Vagina (tissue), 2 donors: ENCODE measurements around the gene MBD3L1. TPM values are rescaled to one million over a fixed set of nuclear protein-coding genes. Genes with fewer than 3 reads are reported as not detected.

ENCODE experiments used
- DNase-seq, 2 donors: peaks; one replicate each; pipeline ENCODE4 v3.0.0-alpha.2; 2017; ENCODE audit errors: extremely low spot score in 2 of 2
- H3K27ac ChIP-seq: fragments of 200-600 bp; sonication (generic); one replicate; pipeline ENCODE4 v1.5.1; 2019
- H3K27me3 ChIP-seq: fragments of 200-600 bp; sonication (generic); one replicate; pipeline ENCODE4 v1.5.1; 2019
- H3K36me3 ChIP-seq, 2 donors: fragments of 200-600 bp; sonication (generic); one replicate each; pipeline ENCODE4 v1.5.1; 2017 to 2019
- H3K4me1 ChIP-seq: fragments of 200-600 bp; sonication (generic); one replicate; pipeline ENCODE4 v1.5.1; 2019
- H3K4me3 ChIP-seq, 2 donors: fragments of 200-600 bp; sonication (generic); 1 replicate in 1 of 2; 2 replicates in 1 of 2; pipeline ENCODE4 v1.5.1; 2016 to 2019
- H3K9me3 ChIP-seq: fragments of 200-600 bp; sonication (generic); one replicate; pipeline ENCODE4 v1.5.1; 2019
- POLR2A ChIP-seq, 2 donors: fragments of 450-650 bp; IDR thresholded peaks; one replicate each; pipeline ENCODE4 v1.6.1; 2017; ENCODE audit warnings: antibody characterized with exemption in 2 of 2, mild to moderate bottlenecking in 2 of 2, moderate library complexity in 2 of 2
- POLR2AphosphoS5 ChIP-seq, 2 donors: sonication (generic); formaldehyde crosslinking; IDR thresholded peaks; one replicate each; pipeline ENCODE4 v1.9.0; 2017; ENCODE audit warnings: antibody characterized with exemption in 2 of 2, mild to moderate bottlenecking in 2 of 2, low read depth in 1 of 2; ENCODE audit not compliant: insufficient read depth in 1 of 2
- intact Hi-C: fragments of 100-400 bp; cut with DNase I; formaldehyde crosslinking; loops from one replicate; pipeline ENCODE4 v1.15.1; 2023
- total RNA-seq: library from RNA; depleted of rRNA; stranded (reverse); fragments of >200 nt; gene quantifications from one replicate; pipeline ENCODE4 v1.2.3, GENCODE V29; 2016
- TF ChIP-seq, protein P1 (sequence below), 3 experiments: fragments of 450-650 bp in 2 of 3; fragments of 200-600 bp in 1 of 3; sonication (generic) in 1 of 3; IDR thresholded peaks; one replicate each; pipeline ENCODE4 v1.5.1; 2017 to 2019; ENCODE audit warnings: antibody characterized with exemption in 3 of 3, mild to moderate bottlenecking in 2 of 3, moderate library complexity in 2 of 3

Gene MBD3L1
- total RNA-seq = not detected

DNA sequence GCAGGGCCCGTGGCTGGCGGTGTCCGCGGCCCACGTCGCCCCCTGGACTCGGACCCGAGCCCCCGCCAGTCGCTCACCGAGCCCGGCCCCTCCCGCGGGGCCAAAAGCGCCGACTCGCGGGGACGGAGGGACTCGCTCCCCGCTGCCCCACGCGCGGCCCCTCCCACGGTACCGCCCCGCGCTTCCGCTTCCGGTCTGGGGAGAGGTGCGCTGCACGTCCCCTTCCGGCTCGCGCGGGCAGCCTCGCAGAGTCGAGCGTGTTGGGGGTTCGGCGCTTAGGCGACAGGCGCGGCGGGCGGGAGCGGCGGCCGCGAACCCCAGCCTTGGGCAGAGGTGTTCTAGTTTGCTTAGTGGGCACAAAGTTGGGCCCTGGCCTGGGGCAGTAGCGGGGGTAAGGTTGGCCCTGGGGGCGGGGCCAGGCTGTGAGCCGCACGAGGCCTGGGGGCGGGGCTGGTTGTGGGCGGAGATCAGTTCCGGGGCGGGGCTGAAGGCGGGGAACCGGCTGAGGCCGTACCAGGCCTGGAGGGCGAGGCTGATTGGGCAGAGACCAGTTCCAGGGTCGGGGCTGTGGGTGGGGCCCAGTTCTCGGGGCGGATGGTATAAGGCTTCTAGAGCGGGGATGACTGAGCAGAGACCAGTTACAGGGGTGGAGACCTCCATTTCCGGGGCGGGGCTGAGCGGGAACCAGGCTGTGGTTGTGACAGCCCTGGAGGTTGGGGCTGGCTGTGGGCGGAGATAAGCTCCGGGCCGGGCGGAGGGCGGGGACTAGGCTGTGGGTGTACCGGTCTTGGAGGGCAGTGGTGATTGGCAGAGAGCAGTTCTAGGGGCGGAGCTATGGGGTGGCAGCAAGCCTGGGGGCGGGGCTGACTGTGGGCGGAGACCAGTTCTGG lies at the start of gene MBD3L1, which contains the start of gene ZNF558:
Gene MBD3L1, plus strand, starts transcription at position 246 of the 890 bp plus-strand sequence. CDS start 10,302 bp downstream, outside the sequence.
Gene ZNF558, minus strand, starts transcription at position 173 of the 890 bp plus-strand sequence. CDS start 9,645 bp downstream, outside the sequence.
- TF ChIP-seq POLR2AphosphoS5 (IDR thresholded peaks at IDR 0.05; ENCODE audit: insufficient read depth in 1 of 2, low read depth in 1 of 2) = peak; percentile 20 to 82
- TF ChIP-seq, protein P1, sequence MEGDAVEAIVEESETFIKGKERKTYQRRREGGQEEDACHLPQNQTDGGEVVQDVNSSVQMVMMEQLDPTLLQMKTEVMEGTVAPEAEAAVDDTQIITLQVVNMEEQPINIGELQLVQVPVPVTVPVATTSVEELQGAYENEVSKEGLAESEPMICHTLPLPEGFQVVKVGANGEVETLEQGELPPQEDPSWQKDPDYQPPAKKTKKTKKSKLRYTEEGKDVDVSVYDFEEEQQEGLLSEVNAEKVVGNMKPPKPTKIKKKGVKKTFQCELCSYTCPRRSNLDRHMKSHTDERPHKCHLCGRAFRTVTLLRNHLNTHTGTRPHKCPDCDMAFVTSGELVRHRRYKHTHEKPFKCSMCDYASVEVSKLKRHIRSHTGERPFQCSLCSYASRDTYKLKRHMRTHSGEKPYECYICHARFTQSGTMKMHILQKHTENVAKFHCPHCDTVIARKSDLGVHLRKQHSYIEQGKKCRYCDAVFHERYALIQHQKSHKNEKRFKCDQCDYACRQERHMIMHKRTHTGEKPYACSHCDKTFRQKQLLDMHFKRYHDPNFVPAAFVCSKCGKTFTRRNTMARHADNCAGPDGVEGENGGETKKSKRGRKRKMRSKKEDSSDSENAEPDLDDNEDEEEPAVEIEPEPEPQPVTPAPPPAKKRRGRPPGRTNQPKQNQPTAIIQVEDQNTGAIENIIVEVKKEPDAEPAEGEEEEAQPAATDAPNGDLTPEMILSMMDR (IDR thresholded peaks at IDR 0.05) = peak in 1 of 3 experiments; percentile 17
- TF ChIP-seq POLR2A (IDR thresholded peaks at IDR 0.05) = peak in 1 of 2 donors; percentile 59
- Histone ChIP-seq H3K4me3 (peak within 1 kb of the TSS; percentile 51 to 84), H3K9me3 (no peaks in the 10 kb centered on the region), H3K36me3 (peaks cover 0 to 3% of the 10 kb centered on the region in 2 donors), H3K27me3 (no peaks in the 10 kb centered on the region), H3K4me1 (peaks cover 8% of the 10 kb centered on the region), H3K27ac (peak within 1 kb of the TSS; percentile 86)
- peak in 1 of 2 donors; percentile 98 for DNase-seq
- intact Hi-C loops = loop anchor here (5.0 kb wide), 1 partner anchor 960 kb away; no protein-coding TSS in a partner anchor

DNA sequence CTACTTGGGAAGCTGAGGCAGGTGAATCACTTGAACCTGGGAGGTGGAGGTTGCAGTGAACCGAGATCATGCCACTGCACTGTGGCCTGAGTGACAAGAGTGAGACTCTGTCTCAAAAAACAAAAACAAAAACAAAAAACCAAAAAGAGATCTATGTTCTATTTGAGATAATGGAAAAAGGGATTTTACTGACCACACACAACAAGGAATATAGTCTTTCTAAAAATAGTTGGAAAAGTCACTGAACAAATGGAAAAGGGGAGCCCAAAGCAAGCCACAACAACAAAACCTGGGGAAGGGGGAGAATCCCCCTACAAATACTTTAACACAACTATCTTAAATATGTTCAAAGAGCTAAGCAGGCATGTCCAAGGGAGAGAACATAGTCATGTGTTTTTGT lies 37.4 kb upstream of the MBD3L1 start:
- TF ChIP-seq POLR2A (IDR thresholded peaks at IDR 0.05) = no peak
- TF ChIP-seq POLR2AphosphoS5 (IDR thresholded peaks at IDR 0.05; ENCODE audit: insufficient read depth in 1 of 2, low read depth in 1 of 2) = no peak
- TF ChIP-seq, protein P1 (IDR thresholded peaks at IDR 0.05) = no peak
- H3K36me3 ChIP-seq = no peaks in the 10 kb centered on the region
- H3K27ac ChIP-seq = no peak overlapping the region
- no peak overlapping the region for H3K4me3 ChIP-seq
- no peaks in the 10 kb centered on the region for H3K27me3 ChIP-seq
- H3K9me3 ChIP-seq = peaks cover 8% of the 10 kb centered on the region
- peak in 1 of 2 donors; percentile 0 for DNase-seq
- no peaks in the 10 kb centered on the region for H3K4me1 ChIP-seq
- intact Hi-C loops = no loop called here

DNA sequence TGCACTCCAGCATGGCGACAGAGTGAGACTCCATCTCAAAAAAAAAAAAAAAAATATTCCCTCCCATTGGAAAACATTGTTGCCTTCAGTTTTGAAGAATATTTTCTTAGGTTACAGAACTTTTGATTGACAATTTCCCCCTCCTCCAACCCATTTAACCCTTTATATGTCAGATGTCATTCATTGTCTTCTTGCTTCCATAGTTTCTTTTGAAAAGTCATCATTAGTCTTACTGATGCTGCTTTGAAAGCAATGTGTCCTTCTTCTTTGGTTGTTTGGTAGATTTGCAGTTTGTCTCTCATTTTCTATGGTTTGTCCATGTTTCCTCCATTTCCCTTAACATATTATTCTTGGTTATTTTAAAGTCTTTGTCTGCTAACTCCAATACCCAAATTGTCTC lies 25.5 kb upstream of the MBD3L1 start:
- no peak overlapping the region for H3K4me3 ChIP-seq
- no peaks in the 10 kb centered on the region for H3K27me3 ChIP-seq

DNA sequence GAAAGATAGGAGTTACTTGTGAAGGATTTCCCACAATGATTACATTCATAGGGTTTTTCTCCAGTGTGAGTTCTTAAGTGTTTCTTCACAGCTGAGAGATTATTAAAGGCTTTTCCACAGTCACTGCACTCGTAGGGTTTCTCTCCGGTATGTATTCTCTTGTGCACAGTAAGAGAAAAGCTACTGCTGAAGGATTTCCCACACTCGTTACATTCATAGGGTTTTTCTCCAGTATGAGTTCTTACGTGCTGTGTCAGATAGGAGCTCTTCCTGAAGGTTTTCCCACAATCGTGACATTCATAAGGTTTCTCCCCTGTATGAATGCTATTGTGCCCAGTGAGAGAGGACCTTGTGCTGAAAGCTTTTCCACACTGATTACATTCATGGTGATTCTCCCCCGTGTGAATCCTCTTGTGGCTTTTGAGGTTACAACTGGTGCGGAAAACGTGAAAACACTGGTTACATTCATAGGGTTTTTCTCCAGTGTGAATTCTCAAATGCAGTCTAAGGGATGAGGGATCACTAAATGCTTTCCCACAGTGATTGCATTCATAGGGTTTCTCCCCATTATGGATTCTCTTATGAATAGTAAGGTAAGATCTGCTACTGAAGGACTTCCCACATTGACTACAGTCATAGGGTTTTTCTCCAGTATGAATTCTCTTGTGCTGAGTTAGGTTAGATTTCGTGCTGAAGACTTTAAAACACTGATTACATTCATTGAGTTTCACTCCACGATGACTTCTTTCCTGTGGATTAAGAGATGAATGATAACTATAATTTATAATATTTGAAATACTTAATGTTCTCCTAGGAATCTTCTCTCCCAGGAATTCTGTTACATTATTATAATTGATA lies 20.6 kb upstream of the MBD3L1 start:
- H3K36me3 ChIP-seq = peaks cover 16 to 99% of the 10 kb centered on the region in 2 donors
- H3K27ac ChIP-seq = no peak overlapping the region
- H3K9me3 ChIP-seq = peaks cover 95% of the 10 kb centered on the region
- intact Hi-C loops = no loop called here
- H3K27me3 ChIP-seq = no peaks in the 10 kb centered on the region
- TF ChIP-seq POLR2A (IDR thresholded peaks at IDR 0.05) (no peak), POLR2AphosphoS5 (IDR thresholded peaks at IDR 0.05; ENCODE audit: insufficient read depth in 1 of 2, low read depth in 1 of 2) (no peak)
- TF ChIP-seq, protein P1 (IDR thresholded peaks at IDR 0.05) = no peak
- DNase-seq = peak in 1 of 2 donors; percentile 1
- no peak overlapping the region for H3K4me3 ChIP-seq
- no peaks in the 10 kb centered on the region for H3K4me1 ChIP-seq

More for the DNA sequence above, 25.5 kb upstream of the MBD3L1 start:
- no peak overlapping the region for H3K27ac ChIP-seq
- DNase-seq = no peak
- peaks cover 8 to 66% of the 10 kb centered on the region in 2 donors for H3K36me3 ChIP-seq
- H3K4me1 ChIP-seq = no peaks in the 10 kb centered on the region
- intact Hi-C loops = no loop called here
- peaks cover 75% of the 10 kb centered on the region for H3K9me3 ChIP-seq
- TF ChIP-seq, protein P1 (IDR thresholded peaks at IDR 0.05) = no peak
- TF ChIP-seq POLR2AphosphoS5 (IDR thresholded peaks at IDR 0.05; ENCODE audit: insufficient read depth in 1 of 2, low read depth in 1 of 2) (no peak), POLR2A (IDR thresholded peaks at IDR 0.05) (no peak)
